Type B pancreatic cell (in vitro differentiated cells): ENCODE measurements around the gene HSD17B10. TPM values are rescaled to one million over a fixed set of nuclear protein-coding genes. Genes with fewer than 3 reads are reported as not detected.

Source experiments
- DNase-seq: peaks from one replicate; pipeline ENCODE4 v3.0.0; 2021; ENCODE audit warnings: mixed read lengths; ENCODE audit not compliant: unreplicated experiment; ENCODE audit errors: extremely low spot score
- H3K27ac Mint-ChIP-seq: 2 replicates; pipeline ENCODE4 v1.8.0; 2021; ENCODE audit warnings: mild to moderate bottlenecking, mixed read lengths
- H3K27me3 Mint-ChIP-seq: 2 replicates; pipeline ENCODE4 v1.8.0; 2021; ENCODE audit warnings: mixed read lengths
- H3K36me3 Mint-ChIP-seq: 2 replicates; pipeline ENCODE4 v1.8.0; 2021; ENCODE audit warnings: mixed read lengths
- H3K4me1 Mint-ChIP-seq: one replicate; pipeline ENCODE4 v1.8.0; 2021; ENCODE audit warnings: mixed read lengths; ENCODE audit not compliant: unreplicated experiment
- H3K4me3 Mint-ChIP-seq: 2 replicates; pipeline ENCODE4 v1.8.0; 2021; ENCODE audit warnings: mild to moderate bottlenecking, mixed read lengths
- H3K9me3 Mint-ChIP-seq: 2 replicates; pipeline ENCODE4 v1.8.0; 2021; ENCODE audit warnings: mixed read lengths
- CTCF ChIP-seq: fragments of 200-600 bp; sonication (generic); conservative IDR thresholded peaks from 2 replicates; pipeline ENCODE4 v1.5.0; 2021; ENCODE audit warnings: antibody characterized with exemption, mild to moderate bottlenecking
- total RNA-seq: library from RNA; stranded (reverse); gene quantifications from 2 replicates; pipeline ENCODE4 v1.2.1, GENCODE V29; 2021; ENCODE audit warnings: low replicate concordance

Gene HSD17B10
- total RNA-seq, 1 donor from 2014 or later: 101 TPM

- Mint-ChIP-seq H3K27me3 (peaks cover 5% of the 10 kb centered on the region), H3K4me3 (no peak overlapping the region), H3K9me3 (no peaks in the 10 kb centered on the region), H3K27ac (no peak overlapping the region), H3K4me1 (no peaks in the 10 kb centered on the region), H3K36me3 (no peaks in the 10 kb centered on the region)
- DNase-seq: no peak
- TF ChIP-seq CTCF: no peak
Observed at GRCh38 chrX:53456254-53456653, 22.1 kb upstream of the HSD17B10 start.

GRCh38 chrX:53452812-53453211, 18.6 kb upstream of the HSD17B10 start:
- no peak for TF ChIP-seq CTCF
- H3K36me3 Mint-ChIP-seq: no peaks in the 10 kb centered on the region
- DNase-seq: no peak
- peaks cover 8% of the 10 kb centered on the region for H3K9me3 Mint-ChIP-seq
- H3K4me3 Mint-ChIP-seq: no peak overlapping the region
- peaks cover 5% of the 10 kb centered on the region for H3K27me3 Mint-ChIP-seq
- no peak overlapping the region for H3K27ac Mint-ChIP-seq
- no peaks in the 10 kb centered on the region for H3K4me1 Mint-ChIP-seq

DNA sequence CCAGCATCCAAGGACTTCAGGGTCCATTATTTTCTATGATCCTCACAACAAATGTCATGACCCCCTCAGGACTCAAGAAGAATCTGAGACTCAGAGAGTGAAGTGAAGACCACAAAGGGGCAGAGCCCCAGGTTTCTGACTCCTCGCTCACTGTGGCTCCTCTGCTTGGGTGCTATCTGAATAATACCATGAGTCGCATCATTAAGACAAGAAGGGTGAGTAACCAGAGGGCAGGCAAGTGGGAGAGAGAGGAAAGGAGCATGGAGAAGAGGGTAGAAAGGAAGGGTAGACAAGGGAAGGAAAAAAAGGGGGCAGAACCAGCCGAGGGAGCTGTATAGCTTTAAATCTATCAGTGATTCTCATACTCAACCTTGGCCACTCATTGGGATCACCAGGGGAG, 15.5 kb upstream of the HSD17B10 start:
- no peak overlapping the region for H3K4me3 Mint-ChIP-seq
- no peak overlapping the region for H3K27ac Mint-ChIP-seq
- TF ChIP-seq CTCF: no peak
- no peaks in the 10 kb centered on the region for H3K27me3 Mint-ChIP-seq
- no peaks in the 10 kb centered on the region for H3K4me1 Mint-ChIP-seq
- H3K9me3 Mint-ChIP-seq: peaks cover 8% of the 10 kb centered on the region
- no peak for DNase-seq
- H3K36me3 Mint-ChIP-seq: no peaks in the 10 kb centered on the region

- no peaks in the 10 kb centered on the region for H3K36me3 Mint-ChIP-seq
- H3K4me1 Mint-ChIP-seq: no peaks in the 10 kb centered on the region
- no peaks in the 10 kb centered on the region for H3K27me3 Mint-ChIP-seq
- no peak overlapping the region for H3K27ac Mint-ChIP-seq
- no peak for DNase-seq
- no peak overlapping the region for H3K4me3 Mint-ChIP-seq
- no peak for TF ChIP-seq CTCF
- H3K9me3 Mint-ChIP-seq: peaks cover 8% of the 10 kb centered on the region
Observed at GRCh38 chrX:53447441-53447840, 13.3 kb upstream of the HSD17B10 start.

DNA sequence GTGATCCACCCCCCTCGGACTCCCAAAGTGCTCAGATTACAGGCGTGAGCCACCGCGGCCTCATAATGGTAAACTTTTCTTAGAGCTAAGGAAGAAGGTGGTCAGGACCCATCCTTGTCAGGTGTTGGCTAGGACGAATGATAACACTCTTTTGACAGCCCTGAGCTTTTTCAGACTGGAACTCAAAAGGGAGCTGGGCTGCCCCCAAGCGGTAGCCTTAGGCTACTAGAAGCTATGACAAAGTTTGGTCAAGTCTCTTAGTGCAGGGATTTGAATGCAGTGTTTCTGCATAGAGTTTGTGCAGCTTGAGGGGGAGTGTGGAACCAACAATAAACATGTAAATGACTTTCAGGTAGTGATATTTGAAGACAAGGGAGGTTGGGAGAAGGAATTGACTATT, 11.8 kb upstream of the HSD17B10 start:
- Mint-ChIP-seq H3K27me3 (no peaks in the 10 kb centered on the region), H3K36me3 (no peaks in the 10 kb centered on the region), H3K27ac (no peak overlapping the region), H3K4me3 (no peak overlapping the region), H3K9me3 (peaks cover 8% of the 10 kb centered on the region), H3K4me1 (no peaks in the 10 kb centered on the region)
- TF ChIP-seq CTCF: peak; percentile 69
- no peak for DNase-seq

DNA sequence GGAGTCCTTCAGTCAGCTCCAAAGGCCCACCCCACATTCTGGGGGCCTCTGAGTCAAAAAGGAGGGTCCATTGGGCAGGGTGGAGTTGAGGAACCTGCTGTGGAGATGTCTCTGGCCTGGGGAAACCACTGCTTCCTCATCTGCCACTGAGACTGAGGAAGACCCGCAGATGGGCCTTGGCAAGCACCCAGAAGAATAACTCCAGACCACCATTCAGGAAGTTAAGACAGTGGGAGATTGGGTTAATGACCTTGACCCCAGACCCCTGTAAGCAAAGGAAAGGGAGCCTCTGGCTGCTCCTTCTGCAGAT, 8.1 kb upstream of the HSD17B10 start:
- H3K27ac Mint-ChIP-seq: no peak overlapping the region
- TF ChIP-seq CTCF: no peak
- H3K27me3 Mint-ChIP-seq: peaks cover 15% of the 10 kb centered on the region
- no peak for DNase-seq
- H3K9me3 Mint-ChIP-seq: no peaks in the 10 kb centered on the region
- H3K36me3 Mint-ChIP-seq: no peaks in the 10 kb centered on the region
- no peak overlapping the region for H3K4me3 Mint-ChIP-seq
- no peaks in the 10 kb centered on the region for H3K4me1 Mint-ChIP-seq
